PC-3 (cell line): ENCODE data around the gene RSPRY1.

Source experiments
- EZH2 ChIP-seq: fragments of 300-600 bp; sonication (generic); IDR thresholded peaks from one replicate; pipeline ENCODE4 v1.6.1; 2017; ENCODE audit warnings: antibody characterized with exemption, mild to moderate bottlenecking, low read length; ENCODE audit not compliant: unreplicated experiment
- EZH2phosphoT487 ChIP-seq: fragments of 300-600 bp; sonication (generic); IDR thresholded peaks from 2 replicates; pipeline ENCODE4 v1.6.1; 2018; ENCODE audit warnings: mild to moderate bottlenecking, antibody characterized with exemption, low read length, borderline replicate concordance
- TF ChIP-seq, protein P1 (sequence below): fragments of 300-600 bp; sonication (generic); conservative IDR thresholded peaks from 2 replicates; pipeline ENCODE4 v1.5.1; 2017; ENCODE audit warnings: antibody characterized with exemption, low read depth, mild to moderate bottlenecking, low read length

- TF ChIP-seq, protein P1, sequence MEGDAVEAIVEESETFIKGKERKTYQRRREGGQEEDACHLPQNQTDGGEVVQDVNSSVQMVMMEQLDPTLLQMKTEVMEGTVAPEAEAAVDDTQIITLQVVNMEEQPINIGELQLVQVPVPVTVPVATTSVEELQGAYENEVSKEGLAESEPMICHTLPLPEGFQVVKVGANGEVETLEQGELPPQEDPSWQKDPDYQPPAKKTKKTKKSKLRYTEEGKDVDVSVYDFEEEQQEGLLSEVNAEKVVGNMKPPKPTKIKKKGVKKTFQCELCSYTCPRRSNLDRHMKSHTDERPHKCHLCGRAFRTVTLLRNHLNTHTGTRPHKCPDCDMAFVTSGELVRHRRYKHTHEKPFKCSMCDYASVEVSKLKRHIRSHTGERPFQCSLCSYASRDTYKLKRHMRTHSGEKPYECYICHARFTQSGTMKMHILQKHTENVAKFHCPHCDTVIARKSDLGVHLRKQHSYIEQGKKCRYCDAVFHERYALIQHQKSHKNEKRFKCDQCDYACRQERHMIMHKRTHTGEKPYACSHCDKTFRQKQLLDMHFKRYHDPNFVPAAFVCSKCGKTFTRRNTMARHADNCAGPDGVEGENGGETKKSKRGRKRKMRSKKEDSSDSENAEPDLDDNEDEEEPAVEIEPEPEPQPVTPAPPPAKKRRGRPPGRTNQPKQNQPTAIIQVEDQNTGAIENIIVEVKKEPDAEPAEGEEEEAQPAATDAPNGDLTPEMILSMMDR, result no peak
- no peak for TF ChIP-seq EZH2
- TF ChIP-seq EZH2phosphoT487, result no peak
Measured at GRCh38 chr16:57185446-57185944, 634 bp upstream of the RSPRY1 start.
